Measurements from ENCODE around the gene CAND2.

The CAND2 gene

DNA sequence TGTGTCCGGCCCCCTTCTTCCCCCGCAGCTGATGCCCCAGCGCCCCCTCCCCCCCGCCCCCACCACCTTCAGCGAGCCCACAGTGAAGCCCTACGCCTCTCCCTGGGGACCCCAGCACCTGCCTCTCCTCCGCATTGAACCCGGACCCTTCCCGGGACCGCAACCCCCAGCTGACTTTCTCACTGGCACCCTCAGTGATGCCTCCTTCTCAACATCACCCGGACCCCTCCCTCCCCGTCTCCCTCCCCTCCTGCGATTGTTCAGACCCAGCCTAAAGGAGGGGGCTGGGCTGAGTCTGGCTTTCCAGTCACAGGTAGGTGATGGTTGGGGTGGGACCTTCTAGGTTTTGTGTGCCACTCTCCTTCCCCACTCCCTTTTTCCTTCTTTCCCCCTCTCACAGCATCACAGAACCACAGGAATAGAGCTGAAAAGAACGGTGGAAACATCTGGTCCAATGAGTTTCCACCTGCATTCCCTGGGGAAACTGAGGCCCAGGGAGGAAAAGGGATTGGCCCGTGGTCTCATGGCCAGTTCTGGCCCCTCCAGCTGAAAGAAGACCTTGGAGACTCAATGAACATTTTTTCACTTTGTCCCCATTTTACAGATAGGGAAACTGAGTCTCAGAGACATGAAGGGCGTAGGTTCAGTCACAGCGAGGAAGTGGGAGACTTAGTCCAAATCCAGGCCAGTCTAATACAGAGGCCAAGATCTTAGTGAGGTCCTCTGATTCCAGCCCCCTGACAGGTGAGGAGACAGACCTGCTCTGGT is 828 bp downstream of the CAND2 start:
- TF ChIP-seq, protein P1, sequence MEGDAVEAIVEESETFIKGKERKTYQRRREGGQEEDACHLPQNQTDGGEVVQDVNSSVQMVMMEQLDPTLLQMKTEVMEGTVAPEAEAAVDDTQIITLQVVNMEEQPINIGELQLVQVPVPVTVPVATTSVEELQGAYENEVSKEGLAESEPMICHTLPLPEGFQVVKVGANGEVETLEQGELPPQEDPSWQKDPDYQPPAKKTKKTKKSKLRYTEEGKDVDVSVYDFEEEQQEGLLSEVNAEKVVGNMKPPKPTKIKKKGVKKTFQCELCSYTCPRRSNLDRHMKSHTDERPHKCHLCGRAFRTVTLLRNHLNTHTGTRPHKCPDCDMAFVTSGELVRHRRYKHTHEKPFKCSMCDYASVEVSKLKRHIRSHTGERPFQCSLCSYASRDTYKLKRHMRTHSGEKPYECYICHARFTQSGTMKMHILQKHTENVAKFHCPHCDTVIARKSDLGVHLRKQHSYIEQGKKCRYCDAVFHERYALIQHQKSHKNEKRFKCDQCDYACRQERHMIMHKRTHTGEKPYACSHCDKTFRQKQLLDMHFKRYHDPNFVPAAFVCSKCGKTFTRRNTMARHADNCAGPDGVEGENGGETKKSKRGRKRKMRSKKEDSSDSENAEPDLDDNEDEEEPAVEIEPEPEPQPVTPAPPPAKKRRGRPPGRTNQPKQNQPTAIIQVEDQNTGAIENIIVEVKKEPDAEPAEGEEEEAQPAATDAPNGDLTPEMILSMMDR (IDR thresholded peaks at IDR 0.05; ENCODE audit: insufficient read depth, missing control alignments) = no peak
- FAIRE-seq (no peak), DNase-seq (ENCODE audit: insufficient read length, low spot score) (no peak)

DNA sequence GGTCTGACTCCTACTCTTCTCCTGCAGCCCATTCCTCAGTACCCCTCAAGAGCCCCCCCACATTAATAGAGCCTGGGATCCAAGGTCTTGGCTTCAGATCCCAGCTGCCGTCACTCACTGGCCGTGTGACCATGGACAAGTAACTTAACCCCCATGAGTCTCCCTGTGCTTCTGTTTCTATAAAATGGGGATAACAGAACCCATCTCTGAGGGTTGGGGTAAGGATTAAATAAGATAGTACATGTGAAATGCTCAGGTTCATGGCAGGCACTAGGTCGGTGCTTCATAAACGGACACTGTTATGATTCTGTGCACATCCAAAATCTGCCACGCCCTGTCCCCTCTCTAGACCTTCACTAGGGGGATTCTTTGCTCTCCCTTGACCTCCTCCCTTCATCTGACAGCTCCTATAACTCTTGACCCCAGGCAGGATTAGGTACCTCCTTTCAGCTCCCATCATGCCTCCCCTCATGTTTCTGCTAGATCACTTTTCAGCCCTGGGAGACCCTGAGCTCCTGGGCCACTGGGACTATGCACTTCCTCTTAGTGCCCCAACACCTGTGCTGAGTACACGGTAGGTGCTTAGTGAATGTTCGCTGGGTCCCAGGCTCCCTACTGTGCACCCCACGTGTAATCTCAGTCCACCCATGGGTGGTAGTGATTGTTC is 1.5 kb downstream of the CAND2 start:
- FAIRE-seq = no peak
- TF ChIP-seq, protein P1 (IDR thresholded peaks at IDR 0.05; ENCODE audit: insufficient read depth, missing control alignments) = no peak
- DNase-seq (ENCODE audit: insufficient read length, low spot score) = no peak

DNA sequence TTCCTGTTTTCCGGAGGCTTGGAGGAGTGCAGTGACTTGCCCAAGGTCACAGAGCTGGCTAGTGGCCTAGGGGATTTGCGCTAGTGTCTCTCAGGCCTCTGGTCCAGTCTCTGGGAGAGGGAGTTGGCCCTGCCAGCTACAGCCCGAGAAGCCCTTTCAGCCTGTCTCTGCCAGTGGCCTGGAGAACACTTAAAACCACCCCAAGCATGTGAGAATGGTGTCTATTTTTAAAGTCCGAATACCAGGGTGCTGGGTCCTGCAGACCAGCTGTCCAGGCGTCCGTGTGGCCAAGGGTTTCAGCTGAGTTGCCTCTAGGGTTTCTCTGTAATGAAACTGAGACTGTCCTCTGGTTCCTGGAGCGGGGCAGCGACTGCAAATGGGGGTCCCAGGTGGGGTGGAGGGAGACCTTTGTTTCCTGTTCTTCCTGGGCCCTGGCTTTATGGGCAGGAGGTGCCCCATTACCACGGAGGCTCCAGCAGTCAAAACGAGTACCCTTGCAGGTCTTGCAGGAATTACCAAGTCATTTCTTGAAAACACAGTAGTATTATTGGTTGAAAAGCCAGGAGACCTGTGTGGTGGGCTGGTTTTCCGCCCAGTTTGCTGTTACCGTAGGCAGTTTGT is 2.2 kb downstream of the CAND2 start:
- TF ChIP-seq, protein P1 (IDR thresholded peaks at IDR 0.05; ENCODE audit: insufficient read depth, missing control alignments) = no peak
- no peak for DNase-seq (ENCODE audit: insufficient read length, low spot score)
- FAIRE-seq = no peak

DNA sequence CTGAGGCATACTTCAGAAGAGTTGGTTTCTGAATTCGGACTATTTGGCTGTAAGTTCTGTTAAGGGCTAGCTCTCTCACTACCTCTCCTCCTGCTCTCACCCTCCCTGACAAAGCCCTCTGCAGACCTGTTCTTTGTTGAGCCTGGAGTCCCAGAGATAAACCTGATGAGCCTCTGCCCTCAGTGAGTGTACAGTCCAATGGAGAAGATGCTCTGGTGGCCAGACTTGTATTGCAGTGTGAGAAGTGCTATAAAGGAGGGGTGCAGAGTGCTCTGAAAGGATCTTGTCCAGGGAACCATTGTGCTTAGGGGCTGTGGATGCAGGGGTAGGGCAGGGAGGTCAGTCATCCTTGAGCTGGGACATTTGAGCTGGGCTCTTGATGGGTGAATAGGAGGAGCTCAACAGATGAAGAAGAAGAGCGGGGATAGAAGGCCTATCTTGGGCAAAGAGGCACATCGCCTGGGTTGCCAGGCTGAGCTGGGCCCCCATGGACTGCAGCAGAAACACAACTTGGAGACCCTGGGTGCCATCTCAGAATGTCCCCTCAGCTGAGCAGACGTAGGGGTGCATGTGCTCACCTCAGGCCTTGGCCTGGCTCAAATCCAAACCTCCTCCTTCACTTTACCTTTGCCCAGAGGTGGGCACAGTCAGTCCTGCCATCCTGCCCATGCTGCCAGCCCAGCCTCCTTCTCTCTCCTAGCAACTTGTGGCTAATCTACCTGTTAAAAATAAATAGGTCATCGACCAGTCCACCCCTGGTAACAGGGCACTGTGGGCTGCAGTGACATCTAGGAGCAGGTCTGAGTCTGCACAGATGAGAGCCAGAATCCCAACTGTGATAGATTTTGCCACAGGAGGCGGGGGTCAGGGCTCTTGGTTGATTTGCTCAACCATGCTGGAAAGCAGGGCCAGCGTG is 3.3 kb downstream of the CAND2 start:
- DNase-seq (ENCODE audit: insufficient read length, low spot score) = no peak
- TF ChIP-seq, protein P1 (IDR thresholded peaks at IDR 0.05; ENCODE audit: insufficient read depth, missing control alignments) = no peak
- no peak for FAIRE-seq

DNA sequence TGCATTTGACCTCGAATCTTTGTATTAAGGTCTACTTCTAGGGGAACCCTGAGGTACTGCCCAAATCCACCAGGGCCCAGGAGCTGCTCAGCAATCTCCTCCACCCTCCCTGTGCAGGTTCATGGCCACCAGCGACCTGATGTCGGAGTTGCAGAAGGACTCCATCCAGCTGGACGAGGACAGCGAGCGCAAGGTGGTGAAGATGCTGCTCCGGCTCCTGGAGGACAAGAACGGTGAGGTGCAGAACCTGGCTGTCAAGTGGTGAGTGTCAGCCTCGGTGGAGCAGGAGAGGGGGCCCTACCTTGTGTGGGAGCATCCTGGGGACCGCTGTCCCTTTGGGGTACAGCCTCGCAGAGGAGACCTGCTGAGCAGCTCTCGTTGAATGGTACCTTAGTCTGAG is 6.9 kb downstream of the CAND2 start:
- FAIRE-seq (no peak), DNase-seq (ENCODE audit: insufficient read length, low spot score) (no peak)
- TF ChIP-seq, protein P1 (IDR thresholded peaks at IDR 0.05; ENCODE audit: insufficient read depth, missing control alignments) = no peak

DNA sequence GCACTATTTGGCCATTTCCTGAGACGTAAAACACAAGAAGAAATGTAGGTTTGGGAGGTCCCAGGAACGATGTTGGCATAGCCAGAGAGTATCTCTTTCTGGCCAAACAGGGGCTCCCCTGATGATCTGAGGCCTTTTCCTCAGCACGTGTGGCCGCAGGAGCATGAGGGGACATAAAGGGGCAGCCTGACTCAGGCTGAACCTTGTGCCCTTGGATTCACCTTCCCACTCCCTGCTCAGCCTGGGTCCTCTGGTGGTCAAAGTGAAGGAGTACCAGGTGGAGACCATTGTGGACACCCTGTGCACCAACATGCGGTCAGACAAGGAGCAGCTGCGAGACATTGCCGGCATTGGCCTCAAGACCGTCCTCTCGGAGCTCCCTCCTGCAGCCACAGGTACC is 10.6 kb downstream of the CAND2 start:
- no peak for DNase-seq (ENCODE audit: insufficient read length, low spot score)
- FAIRE-seq = no peak
- TF ChIP-seq, protein P1 (IDR thresholded peaks at IDR 0.05; ENCODE audit: insufficient read depth, missing control alignments) = no peak

Data from D721Med (cell line).